ENCODE data around the gene SYNRG.

Gene SYNRG

GRCh38 chr17:37503148-37503547 lies 106.1 kb downstream of the SYNRG start:
- DNase-seq (ENCODE audit: low spot score), result no peak

- no peak for DNase-seq (ENCODE audit: low spot score)
Observed at GRCh38 chr17:37502009-37502936, 106.9 kb downstream of the SYNRG start.

GRCh38 chr17:37500378-37500777 lies 108.8 kb downstream of the SYNRG start:
- DNase-seq (ENCODE audit: low spot score), result no peak

GRCh38 chr17:37494971-37495370 lies 114.2 kb downstream of the SYNRG start:
- no peak for DNase-seq (ENCODE audit: low spot score)

GRCh38 chr17:37494401-37494831 lies 114.8 kb downstream of the SYNRG start:
- no peak for DNase-seq (ENCODE audit: low spot score)

- DNase-seq (ENCODE audit: low spot score), result no peak
Observed at GRCh38 chr17:37493249-37494027, 115.8 kb downstream of the SYNRG start.

- no peak for DNase-seq (ENCODE audit: low spot score)
Observed at GRCh38 chr17:37492167-37492566, 117.1 kb downstream of the SYNRG start.

- DNase-seq (ENCODE audit: low spot score), result no peak
Observed at GRCh38 chr17:37490638-37491614, 118.3 kb downstream of the SYNRG start.

- peak; percentile 79 for DNase-seq (ENCODE audit: low spot score)
Observed at GRCh38 chr17:37490022-37490587, 119.1 kb downstream of the SYNRG start.

GRCh38 chr17:37489197-37490001 lies 119.8 kb downstream of the SYNRG start, which contains the start of gene DUSP14:
Gene DUSP14, plus strand, starts transcription at chr17:37489891. Its CDS starts 22,382 bp downstream, at chr17:37512273.
- DNase-seq (ENCODE audit: low spot score), result peak; percentile 93

GRCh38 chr17:37488607-37489196 lies 120.5 kb downstream of the SYNRG start:
- peak; percentile 59 for DNase-seq (ENCODE audit: low spot score)

- no peak for DNase-seq (ENCODE audit: low spot score)
Observed at GRCh38 chr17:37488009-37488604, 121.1 kb downstream of the SYNRG start.

GRCh38 chr17:37485938-37486570 lies 123.2 kb downstream of the SYNRG start:
- DNase-seq (ENCODE audit: low spot score), result no peak

- no peak for DNase-seq (ENCODE audit: low spot score)
Observed at GRCh38 chr17:37483311-37484039, 125.7 kb downstream of the SYNRG start.

GRCh38 chr17:37481001-37481665 lies 128.1 kb downstream of the SYNRG start:
- no peak for DNase-seq (ENCODE audit: low spot score)

- DNase-seq (ENCODE audit: low spot score), result no peak
Observed at GRCh38 chr17:37480427-37480826, 128.8 kb downstream of the SYNRG start.

- DNase-seq (ENCODE audit: low spot score), result no peak
Observed at GRCh38 chr17:37479025-37479424, 130.2 kb downstream of the SYNRG start.

- no peak for DNase-seq (ENCODE audit: low spot score)
Observed at GRCh38 chr17:37478187-37478586, 131.0 kb downstream of the SYNRG start.

Data from germinal center (tissue), 1 donor.